H1 (cell line): Measurements from ENCODE around the gene EGFL6. TPM values are rescaled to one million over a fixed set of nuclear protein-coding genes. Genes with fewer than 3 reads are reported as not detected.

Experiments
- CTCF ChIA-PET: fragments of 300-600 bp; sonication (Branson Sonifier 250); formaldehyde crosslinking; loops from one replicate; lab custom pipeline; 2021; ENCODE audit not compliant: partially characterized antibody; lab: Charles Lee
- POLR2A ChIA-PET: fragments of 300-600 bp; sonication (Branson Sonifier 250); formaldehyde crosslinking; loops from one replicate; lab custom pipeline; 2021; ENCODE audit warnings: inconsistent platforms; ENCODE audit not compliant: partially characterized antibody; lab: Charles Lee
- DNase-seq, 2 experiments: peaks; one replicate each; pipeline versions ENCODE4 v3.0.0 to v3.0.0-alpha.2; 2010 to 2022; ENCODE audit warnings: low spot score in 2 of 2, low read depth in 1 of 2, mixed read lengths in 1 of 2
- FAIRE-seq: peaks from 2 replicates; lab custom pipeline; 2011; peaks lifted over from hg19 to GRCh38; lab: Jason Lieb, UNC
- H2AFZ ChIP-seq: 2 replicates; pipeline ENCODE4 v1.8.1; 2012; ENCODE audit warnings: low read length, inconsistent platforms
- H2AK5ac ChIP-seq: 2 replicates; pipeline ENCODE4 v1.6.1; 2013; ENCODE audit warnings: low read depth, low read length
- H2BK120ac ChIP-seq: replicated peaks from 2 replicates; pipeline ENCODE3; 2013; ENCODE audit warnings: low read depth, low read length, inconsistent platforms
- H2BK12ac ChIP-seq: 2 replicates; pipeline ENCODE4 v1.6.1; 2013; ENCODE audit warnings: low read depth, low read length
- H2BK15ac ChIP-seq: 2 replicates; pipeline ENCODE4 v1.6.1; 2013; ENCODE audit warnings: low read length
- H2BK20ac ChIP-seq: 2 replicates; pipeline ENCODE4 v1.6.1; 2013; ENCODE audit warnings: low read length
- H2BK5ac ChIP-seq: 2 replicates; pipeline ENCODE4 v1.6.1; 2013; ENCODE audit warnings: low read depth, low read length
- H3K14ac ChIP-seq: 2 replicates; pipeline ENCODE4 v1.6.1; 2013; ENCODE audit warnings: inconsistent platforms; ENCODE audit not compliant: insufficient read length
- H3K18ac ChIP-seq: 2 replicates; pipeline ENCODE4 v1.6.1; 2013; ENCODE audit warnings: low read length; ENCODE audit errors: extremely low read depth
- H3K23ac ChIP-seq: 2 replicates; pipeline ENCODE4 v1.6.1; 2013; ENCODE audit warnings: inconsistent platforms; ENCODE audit not compliant: insufficient read length
- H3K23me2 ChIP-seq: 2 replicates; pipeline ENCODE4 v1.6.1; 2013; ENCODE audit warnings: low read depth, low read length
- H3K27ac ChIP-seq: 2 replicates; pipeline ENCODE4 v1.6.1; 2011; ENCODE audit warnings: low read depth, low read length, inconsistent platforms
- H3K27me3 ChIP-seq, 4 experiments: replicated peaks in 1 of 4; 1 replicate in 1 of 4; 2 replicates in 3 of 4; pipeline versions ENCODE4 v1.6.1 to v1.8.1; 2011 to 2013; ENCODE audit warnings: low read length in 3 of 4, mild to moderate bottlenecking in 3 of 4, inconsistent platforms in 2 of 4, mixed read lengths in 2 of 4, moderate library complexity in 1 of 4; ENCODE audit not compliant: control insufficient read depth in 3 of 4, insufficient read depth in 3 of 4; ENCODE audit errors: extremely low read depth in 1 of 4
- H3K36me3 ChIP-seq, 4 experiments: 2 replicates each; pipeline versions ENCODE4 v1.6.1 to v1.8.1; 2011 to 2013; ENCODE audit warnings: mild to moderate bottlenecking in 4 of 4, low read length in 3 of 4, moderate library complexity in 2 of 4, control low read depth in 1 of 4, inconsistent platforms in 1 of 4; ENCODE audit not compliant: insufficient read depth in 4 of 4, control insufficient read depth in 2 of 4
- H3K4ac ChIP-seq: replicated peaks from 2 replicates; pipeline ENCODE3; 2013; ENCODE audit warnings: low read length, low read depth, mixed read lengths, inconsistent platforms; ENCODE audit not compliant: insufficient read length
- H3K4me1 ChIP-seq, 4 experiments: replicated peaks in 1 of 4; 1 replicate in 1 of 4; 2 replicates in 3 of 4; pipeline versions ENCODE4 v1.6.1 to v1.8.1; 2011 to 2013; ENCODE audit warnings: low read length in 3 of 4, inconsistent platforms in 2 of 4, mixed read lengths in 1 of 4; ENCODE audit not compliant: insufficient read depth in 4 of 4, control insufficient read depth in 3 of 4
- H3K4me2 ChIP-seq, 2 experiments: 2 replicates each; pipeline versions ENCODE4 v1.6.1 to v1.8.1; 2011 to 2013; ENCODE audit warnings: low read depth in 2 of 2, low read length in 2 of 2, control low read depth in 1 of 2, inconsistent platforms in 1 of 2, mild to moderate bottlenecking in 1 of 2; ENCODE audit not compliant: insufficient read depth in 1 of 2
- H3K4me3 ChIP-seq, 4 experiments: fragments of 200-600, 300-600 bp in 1 of 4; sonication (generic), shearing (Covaris generic), sonication (Bioruptor Twin) in 1 of 4; 2 replicates each; pipeline versions ENCODE4 v1.5.1 to v1.8.1; 2011 to 2016; ENCODE audit warnings: low read length in 4 of 4, low read depth in 3 of 4, control low read depth in 2 of 4, inconsistent platforms in 2 of 4, mild to moderate bottlenecking in 2 of 4, mixed read lengths in 1 of 4, moderate library complexity in 1 of 4; ENCODE audit not compliant: insufficient read depth in 2 of 4; ENCODE audit errors: extremely low read depth in 1 of 4
- H3K56ac ChIP-seq: replicated peaks from 2 replicates; pipeline ENCODE3; 2013; ENCODE audit warnings: low read depth, mild to moderate bottlenecking, mixed read lengths, low read length, inconsistent platforms; ENCODE audit not compliant: insufficient read length
- H3K79me1 ChIP-seq: 2 replicates; pipeline ENCODE4 v1.6.1; 2013; ENCODE audit warnings: low read depth, low read length, control low read depth
- H3K79me2 ChIP-seq, 2 experiments: 2 replicates each; pipeline versions ENCODE4 v1.6.1 to v1.8.1; 2012 to 2013; ENCODE audit warnings: low read length in 2 of 2, mild to moderate bottlenecking in 2 of 2, inconsistent platforms in 1 of 2; ENCODE audit not compliant: insufficient read depth in 2 of 2, control insufficient read depth in 1 of 2
- H3K9ac ChIP-seq, 4 experiments: replicated peaks in 1 of 4; 1 replicate in 1 of 4; 2 replicates in 3 of 4; pipeline versions ENCODE4 v1.6.1 to v1.8.1; 2011 to 2013; ENCODE audit warnings: low read depth in 3 of 4, low read length in 3 of 4, control low read depth in 2 of 4, mild to moderate bottlenecking in 2 of 4, moderate library complexity in 2 of 4, inconsistent platforms in 1 of 4; ENCODE audit errors: extremely low read depth in 1 of 4
- H3K9me3 ChIP-seq, 2 experiments: 2 replicates each; pipeline versions ENCODE4 v1.6.1 to v1.8.1; 2012 to 2013; ENCODE audit warnings: mild to moderate bottlenecking in 2 of 2, moderate library complexity in 2 of 2, control low read depth in 1 of 2, inconsistent platforms in 1 of 2, low read depth in 1 of 2, low read length in 1 of 2, mixed read lengths in 1 of 2; ENCODE audit not compliant: insufficient read depth in 2 of 2
- H4K20me1 ChIP-seq, 2 experiments: replicated peaks in 1 of 2; 2 replicates each; pipeline versions ENCODE3 to v1.8.1; 2011 to 2013; ENCODE audit warnings: inconsistent platforms in 2 of 2, low read length in 2 of 2, mild to moderate bottlenecking in 1 of 2; ENCODE audit not compliant: insufficient read depth in 2 of 2, control insufficient read depth in 1 of 2
- H4K5ac ChIP-seq: 2 replicates; pipeline ENCODE4 v1.6.1; 2013; ENCODE audit warnings: low read length, low read depth, mixed read lengths, inconsistent platforms; ENCODE audit not compliant: insufficient read length
- H4K8ac ChIP-seq: 2 replicates; pipeline ENCODE4 v1.8.0; 2013; ENCODE audit warnings: mild to moderate bottlenecking, moderate library complexity, low read length, inconsistent platforms; ENCODE audit not compliant: insufficient read depth; ENCODE audit errors: extremely low read depth
- H4K91ac ChIP-seq: replicated peaks from 2 replicates; pipeline ENCODE3; 2013; ENCODE audit warnings: low read length, mixed read lengths, inconsistent platforms; ENCODE audit not compliant: insufficient read length
- SP2 ChIP-seq: IDR thresholded peaks from 2 replicates; pipeline ENCODE4 v1.6.1; 2012; ENCODE audit warnings: mild to moderate bottlenecking, low read length, inconsistent platforms
- SP4 ChIP-seq: IDR thresholded peaks from 2 replicates; pipeline ENCODE4 v1.6.1; 2012; ENCODE audit warnings: low read length, inconsistent platforms
- WGBS, 2 experiments: shearing (Covaris generic) in 1 of 2; methylation state at CpG; one replicate each; pipeline versions ENCODE4 v1.1.6 to v1.1.7; 2013 to 2015; ENCODE audit warnings: low lambda C conversion rate in 2 of 2, mixed read lengths in 2 of 2, inconsistent platforms in 1 of 2, low coverage in 1 of 2, missing lambda C conversion rate in 1 of 2; ENCODE audit not compliant: insufficient replicate concordance in 2 of 2, insufficient coverage in 1 of 2, insufficient read length in 1 of 2; ENCODE audit errors: extremely low coverage in 1 of 2, missing lambda C conversion rate in 1 of 2; 5-methylcytosine and 5-hydroxymethylcytosine counted together
- polyA plus RNA-seq, 7 experiments: library from polyadenylated mRNA; depleted of rRNA in 3 of 7; stranded (reverse) in 5 of 7; unstranded in 2 of 7; fragments of >200 nt in 5 of 7; fragments of 200-250 nt in 2 of 7; gene quantifications; 1 replicate in 5 of 7; 2 replicates in 1 of 7; 4 replicates in 1 of 7; pipeline versions ENCODE4 v1.2.1 to v1.2.3, GENCODE V29; 2011 to 2013; ENCODE audit warnings: missing spikeins in 2 of 7, mixed read lengths in 2 of 7
- total RNA-seq: library from RNA; stranded (reverse); fragmentation: NEBNext Ultra II Directional; extraction: Animal tissue kit (Norgen Biotek cat#: 25700); gene quantifications from 2 replicates; pipeline ENCODE4 v1.2.1, GENCODE V29; 2021
- TF ChIP-seq, protein P1 (sequence below): IDR thresholded peaks from 2 replicates; pipeline ENCODE4 v1.6.1; 2011; ENCODE audit warnings: low read length, improper control_type of control experiment

Gene EGFL6
- total and polyA plus RNA-seq, 2 of the 8 experiments (the other 6 are each of a cell fraction or from before 2014, with no cell fraction given) = 0.93 to 1.1 TPM

DNA sequence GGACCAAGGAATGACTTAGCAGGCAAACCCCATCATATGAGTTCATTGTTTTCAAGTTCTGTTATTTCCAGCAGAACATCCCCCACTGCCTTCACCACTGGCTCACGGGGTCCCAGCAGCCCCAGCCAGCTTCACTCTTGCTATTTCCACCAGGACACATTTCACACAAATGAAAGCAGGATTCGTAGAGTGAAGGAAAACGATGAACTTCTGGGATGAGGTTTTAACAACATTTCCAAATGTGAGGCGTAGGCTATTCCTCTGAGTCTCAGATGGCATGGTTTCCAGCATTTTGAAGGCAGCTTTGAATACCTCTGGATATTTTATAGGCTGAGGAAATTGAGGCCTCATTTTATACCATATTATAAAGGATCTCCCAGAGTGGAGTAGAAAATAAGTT, 32.9 kb upstream of the EGFL6 start:
- H4K20me1 ChIP-seq = no peaks in the 10 kb centered on the region
- no peak overlapping the region for H2AK5ac ChIP-seq
- no peak overlapping the region for H3K9ac ChIP-seq
- H2BK120ac ChIP-seq = no peak overlapping the region
- no peaks in the 10 kb centered on the region for H3K79me1 ChIP-seq
- H2BK20ac ChIP-seq = no peak overlapping the region
- no peak for FAIRE-seq
- no peak overlapping the region for H2BK15ac ChIP-seq
- no peak overlapping the region for H3K4ac ChIP-seq
- ChIA-PET POLR2A (no interaction called here), CTCF (interaction anchor here (1.0 kb wide), 1 partner anchor 110 kb away, joined by 3 read pairs; no protein-coding TSS in a partner anchor)
- 90% methylated on average over 4 of the region's 4 CpGs; no CpG with 5 or more reads in 1 of the 2 experiments for WGBS, 2 experiments
- no peak overlapping the region for H2BK12ac ChIP-seq
- H3K23ac ChIP-seq = no peak overlapping the region
- H3K4me3 ChIP-seq = no peak overlapping the region
- no peaks in the 10 kb centered on the region for H3K9me3 ChIP-seq
- no peak overlapping the region for H3K27ac ChIP-seq
- no peak overlapping the region for H3K56ac ChIP-seq
- no peaks in the 10 kb centered on the region for H3K36me3 ChIP-seq
- H4K91ac ChIP-seq = no peak overlapping the region
- no peak for DNase-seq
- no peaks in the 10 kb centered on the region for H3K79me2 ChIP-seq
- H4K8ac ChIP-seq = no peak overlapping the region
- no peak overlapping the region for H3K18ac ChIP-seq
- no peak overlapping the region for H2AFZ ChIP-seq
- H3K4me1 ChIP-seq = no peaks in the 10 kb centered on the region
- no peaks in the 10 kb centered on the region for H3K27me3 ChIP-seq
- H3K4me2 ChIP-seq = no peak overlapping the region
- no peaks in the 10 kb centered on the region for H3K23me2 ChIP-seq
- no peak overlapping the region for H2BK5ac ChIP-seq
- no peak overlapping the region for H4K5ac ChIP-seq
- no peak overlapping the region for H3K14ac ChIP-seq
- TF ChIP-seq SP4 (no peak), SP2 (no peak)
- TF ChIP-seq, protein P1, sequence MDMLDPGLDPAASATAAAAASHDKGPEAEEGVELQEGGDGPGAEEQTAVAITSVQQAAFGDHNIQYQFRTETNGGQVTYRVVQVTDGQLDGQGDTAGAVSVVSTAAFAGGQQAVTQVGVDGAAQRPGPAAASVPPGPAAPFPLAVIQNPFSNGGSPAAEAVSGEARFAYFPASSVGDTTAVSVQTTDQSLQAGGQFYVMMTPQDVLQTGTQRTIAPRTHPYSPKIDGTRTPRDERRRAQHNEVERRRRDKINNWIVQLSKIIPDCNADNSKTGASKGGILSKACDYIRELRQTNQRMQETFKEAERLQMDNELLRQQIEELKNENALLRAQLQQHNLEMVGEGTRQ = no peak
